ENCODE measurements around the gene NCOR2.

NCOR2 gene

GRCh38 chr12:124547626-124548025, 19.8 kb downstream of the NCOR2 start:
- TF ChIP-seq CTCF (conservative IDR thresholded peaks at IDR 0.05; ENCODE audit: low read length), result no peak
- no peak overlapping the region for H3K4me3 ChIP-seq (ENCODE audit: low read length)
- DNase-seq (ENCODE audit: low read depth), result no peak

GRCh38 chr12:124545508-124546418, 21.6 kb downstream of the NCOR2 start:
- H3K4me3 ChIP-seq (ENCODE audit: low read length), result no peak overlapping the region
- TF ChIP-seq CTCF (conservative IDR thresholded peaks at IDR 0.05; ENCODE audit: low read length), result no peak
- peak; percentile 52 for DNase-seq (ENCODE audit: low read depth)

- no peak for DNase-seq (ENCODE audit: low read depth)
- TF ChIP-seq CTCF (conservative IDR thresholded peaks at IDR 0.05; ENCODE audit: low read length), result no peak
- H3K4me3 ChIP-seq (ENCODE audit: low read length), result no peak overlapping the region
Measured at GRCh38 chr12:124544983-124545382, 22.4 kb downstream of the NCOR2 start.

- no peak overlapping the region for H3K4me3 ChIP-seq (ENCODE audit: low read length)
- no peak for TF ChIP-seq CTCF (conservative IDR thresholded peaks at IDR 0.05; ENCODE audit: low read length)
- no peak for DNase-seq (ENCODE audit: low read depth)
Measured at GRCh38 chr12:124544311-124544970, 23.0 kb downstream of the NCOR2 start.

GRCh38 chr12:124543590-124544310, 23.7 kb downstream of the NCOR2 start:
- TF ChIP-seq CTCF (conservative IDR thresholded peaks at IDR 0.05; ENCODE audit: low read length), result no peak
- DNase-seq (ENCODE audit: low read depth), result no peak
- no peak overlapping the region for H3K4me3 ChIP-seq (ENCODE audit: low read length)

- H3K4me3 ChIP-seq (ENCODE audit: low read length), result no peak overlapping the region
- peak; percentile 59 for DNase-seq (ENCODE audit: low read depth)
- TF ChIP-seq CTCF (conservative IDR thresholded peaks at IDR 0.05; ENCODE audit: low read length), result no peak
Measured at GRCh38 chr12:124543052-124543589, 24.3 kb downstream of the NCOR2 start.

Measured in AG10803 (cell line).